A549 (cell line): Measurements from ENCODE around the gene CACNA1H.

ENCODE experiments used
- CHD4 ChIP-seq: fragments of 200-600 bp; sonication (generic); IDR thresholded peaks from 2 replicates; pipeline ENCODE4 v1.6.1; 2016; ENCODE audit warnings: antibody characterized with exemption, mild to moderate bottlenecking, borderline replicate concordance
- MAZ ChIP-seq: fragments of 150-350 bp; IDR thresholded peaks from 2 replicates; pipeline ENCODE4 v1.6.1; 2014; ENCODE audit warnings: antibody characterized with exemption, low read depth, low read length, borderline replicate concordance
- POLR2A ChIP-seq: IDR thresholded peaks from 2 replicates; pipeline ENCODE4 v1.6.1; 2012; ENCODE audit warnings: mild to moderate bottlenecking, low read length
- TF ChIP-seq, protein P1 (sequence below): IDR thresholded peaks from 2 replicates; pipeline ENCODE4 v1.6.1; 2012
- TF ChIP-seq, protein P2 (sequence below): fragments of >200 bp; sonication (Bioruptor Twin); formaldehyde crosslinking; IDR thresholded peaks from 3 replicates; pipeline ENCODE4 v1.5.1; 2016

DNA sequence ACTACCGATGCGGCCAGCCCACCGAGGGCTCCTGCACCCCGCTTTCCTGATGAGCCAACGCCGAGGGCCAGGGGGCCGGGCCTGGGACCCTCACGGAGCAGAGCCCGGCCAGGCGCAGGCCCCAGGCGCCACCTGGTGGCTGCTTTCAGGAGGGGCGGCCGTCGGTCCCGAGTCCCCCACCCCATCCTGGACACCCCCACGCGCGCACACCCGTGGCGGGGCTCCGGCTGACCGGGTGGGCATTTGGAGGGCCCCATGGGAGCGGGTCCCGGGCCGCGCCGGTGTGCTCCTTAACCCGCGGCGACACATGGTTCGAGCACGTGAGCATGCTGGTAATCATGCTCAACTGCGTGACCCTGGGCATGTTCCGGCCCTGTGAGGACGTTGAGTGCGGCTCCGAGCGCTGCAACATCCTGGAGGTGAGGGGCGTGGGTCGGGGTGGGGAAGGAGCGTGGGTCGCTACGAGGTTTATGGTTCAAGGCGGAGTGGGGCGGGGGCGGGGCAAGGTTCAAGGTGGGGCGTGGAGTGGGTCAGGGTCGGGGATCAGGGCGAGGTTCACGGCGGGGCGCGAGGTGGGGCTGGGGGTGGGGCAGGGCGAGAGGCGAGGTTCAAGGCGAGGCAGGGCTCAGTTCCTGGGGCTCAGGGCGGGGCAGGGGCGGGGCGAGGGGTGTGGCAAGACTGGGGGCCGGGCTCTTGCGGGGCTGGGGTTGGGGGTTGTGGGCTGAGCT lies 41.9 kb downstream of the CACNA1H start:
- TF ChIP-seq POLR2A (no peak), CHD4 (no peak), MAZ (no peak)
- TF ChIP-seq, protein P1, sequence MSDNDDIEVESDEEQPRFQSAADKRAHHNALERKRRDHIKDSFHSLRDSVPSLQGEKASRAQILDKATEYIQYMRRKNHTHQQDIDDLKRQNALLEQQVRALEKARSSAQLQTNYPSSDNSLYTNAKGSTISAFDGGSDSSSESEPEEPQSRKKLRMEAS: no peak
- TF ChIP-seq, protein P2, sequence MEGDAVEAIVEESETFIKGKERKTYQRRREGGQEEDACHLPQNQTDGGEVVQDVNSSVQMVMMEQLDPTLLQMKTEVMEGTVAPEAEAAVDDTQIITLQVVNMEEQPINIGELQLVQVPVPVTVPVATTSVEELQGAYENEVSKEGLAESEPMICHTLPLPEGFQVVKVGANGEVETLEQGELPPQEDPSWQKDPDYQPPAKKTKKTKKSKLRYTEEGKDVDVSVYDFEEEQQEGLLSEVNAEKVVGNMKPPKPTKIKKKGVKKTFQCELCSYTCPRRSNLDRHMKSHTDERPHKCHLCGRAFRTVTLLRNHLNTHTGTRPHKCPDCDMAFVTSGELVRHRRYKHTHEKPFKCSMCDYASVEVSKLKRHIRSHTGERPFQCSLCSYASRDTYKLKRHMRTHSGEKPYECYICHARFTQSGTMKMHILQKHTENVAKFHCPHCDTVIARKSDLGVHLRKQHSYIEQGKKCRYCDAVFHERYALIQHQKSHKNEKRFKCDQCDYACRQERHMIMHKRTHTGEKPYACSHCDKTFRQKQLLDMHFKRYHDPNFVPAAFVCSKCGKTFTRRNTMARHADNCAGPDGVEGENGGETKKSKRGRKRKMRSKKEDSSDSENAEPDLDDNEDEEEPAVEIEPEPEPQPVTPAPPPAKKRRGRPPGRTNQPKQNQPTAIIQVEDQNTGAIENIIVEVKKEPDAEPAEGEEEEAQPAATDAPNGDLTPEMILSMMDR: peak; percentile 89
